H1 (cell line): Measurements from ENCODE around the gene SLC8A3. TPM values are rescaled to one million over a fixed set of nuclear protein-coding genes. Genes with fewer than 3 reads are reported as not detected.

Experiments
- CHD1 ChIP-seq: IDR thresholded peaks from 2 replicates; pipeline ENCODE4 v1.6.1; 2012; ENCODE audit warnings: low read depth, low read length, improper control_type of control experiment
- HDAC2 ChIP-seq, 2 experiments: fragments of 300-600 bp in 1 of 2; sonication (generic) in 1 of 2; IDR thresholded peaks; 2 replicates each; pipeline ENCODE4 v1.6.1; 2011 to 2012; ENCODE audit warnings: low read depth in 2 of 2, low read length in 2 of 2, mild to moderate bottlenecking in 2 of 2, moderate library complexity in 2 of 2, borderline replicate concordance in 1 of 2, inconsistent platforms in 1 of 2
- JUND ChIP-seq: IDR thresholded peaks from 2 replicates; pipeline ENCODE4 v1.6.1; 2011; ENCODE audit warnings: mild to moderate bottlenecking, improper control_type of control experiment, low read length
- KDM5A ChIP-seq: fragments of 200-600 bp; IDR thresholded peaks from 2 replicates; pipeline ENCODE4 v1.7.1; 2012; ENCODE audit warnings: mild to moderate bottlenecking, low read length, inconsistent platforms, mixed read lengths
- SIRT6 ChIP-seq: IDR thresholded peaks from one replicate; pipeline ENCODE4 v1.7.1; 2012; ENCODE audit warnings: low read length, inconsistent platforms
- SP2 ChIP-seq: IDR thresholded peaks from 2 replicates; pipeline ENCODE4 v1.6.1; 2012; ENCODE audit warnings: mild to moderate bottlenecking, low read length, inconsistent platforms
- polyA plus RNA-seq, 7 experiments: library from polyadenylated mRNA; depleted of rRNA in 3 of 7; stranded (reverse) in 5 of 7; unstranded in 2 of 7; fragments of >200 nt in 5 of 7; fragments of 200-250 nt in 2 of 7; gene quantifications; 1 replicate in 5 of 7; 2 replicates in 1 of 7; 4 replicates in 1 of 7; pipeline versions ENCODE4 v1.2.1 to v1.2.3, GENCODE V29; 2011 to 2013; ENCODE audit warnings: missing spikeins in 2 of 7, mixed read lengths in 2 of 7
- total RNA-seq: library from RNA; stranded (reverse); fragmentation: NEBNext Ultra II Directional; extraction: Animal tissue kit (Norgen Biotek cat#: 25700); gene quantifications from 2 replicates; pipeline ENCODE4 v1.2.1, GENCODE V29; 2021
- TF ChIP-seq, protein P1 (sequence below): fragments of 300-600 bp; sonication (generic); IDR thresholded peaks from 2 replicates; pipeline ENCODE4 v1.7.1; 2012; ENCODE audit warnings: low read length, moderate library complexity, mild to moderate bottlenecking, inconsistent platforms; ENCODE audit not compliant: insufficient replicate concordance

Gene SLC8A3
- total and polyA plus RNA-seq, 2 of the 8 experiments (the other 6 are each of a cell fraction or from before 2014, with no cell fraction given) = 0.38 to 1.1 TPM

GRCh38 chr14:70033561-70033960, 155.2 kb downstream of the SLC8A3 start (continued):
- TF ChIP-seq, protein P1, sequence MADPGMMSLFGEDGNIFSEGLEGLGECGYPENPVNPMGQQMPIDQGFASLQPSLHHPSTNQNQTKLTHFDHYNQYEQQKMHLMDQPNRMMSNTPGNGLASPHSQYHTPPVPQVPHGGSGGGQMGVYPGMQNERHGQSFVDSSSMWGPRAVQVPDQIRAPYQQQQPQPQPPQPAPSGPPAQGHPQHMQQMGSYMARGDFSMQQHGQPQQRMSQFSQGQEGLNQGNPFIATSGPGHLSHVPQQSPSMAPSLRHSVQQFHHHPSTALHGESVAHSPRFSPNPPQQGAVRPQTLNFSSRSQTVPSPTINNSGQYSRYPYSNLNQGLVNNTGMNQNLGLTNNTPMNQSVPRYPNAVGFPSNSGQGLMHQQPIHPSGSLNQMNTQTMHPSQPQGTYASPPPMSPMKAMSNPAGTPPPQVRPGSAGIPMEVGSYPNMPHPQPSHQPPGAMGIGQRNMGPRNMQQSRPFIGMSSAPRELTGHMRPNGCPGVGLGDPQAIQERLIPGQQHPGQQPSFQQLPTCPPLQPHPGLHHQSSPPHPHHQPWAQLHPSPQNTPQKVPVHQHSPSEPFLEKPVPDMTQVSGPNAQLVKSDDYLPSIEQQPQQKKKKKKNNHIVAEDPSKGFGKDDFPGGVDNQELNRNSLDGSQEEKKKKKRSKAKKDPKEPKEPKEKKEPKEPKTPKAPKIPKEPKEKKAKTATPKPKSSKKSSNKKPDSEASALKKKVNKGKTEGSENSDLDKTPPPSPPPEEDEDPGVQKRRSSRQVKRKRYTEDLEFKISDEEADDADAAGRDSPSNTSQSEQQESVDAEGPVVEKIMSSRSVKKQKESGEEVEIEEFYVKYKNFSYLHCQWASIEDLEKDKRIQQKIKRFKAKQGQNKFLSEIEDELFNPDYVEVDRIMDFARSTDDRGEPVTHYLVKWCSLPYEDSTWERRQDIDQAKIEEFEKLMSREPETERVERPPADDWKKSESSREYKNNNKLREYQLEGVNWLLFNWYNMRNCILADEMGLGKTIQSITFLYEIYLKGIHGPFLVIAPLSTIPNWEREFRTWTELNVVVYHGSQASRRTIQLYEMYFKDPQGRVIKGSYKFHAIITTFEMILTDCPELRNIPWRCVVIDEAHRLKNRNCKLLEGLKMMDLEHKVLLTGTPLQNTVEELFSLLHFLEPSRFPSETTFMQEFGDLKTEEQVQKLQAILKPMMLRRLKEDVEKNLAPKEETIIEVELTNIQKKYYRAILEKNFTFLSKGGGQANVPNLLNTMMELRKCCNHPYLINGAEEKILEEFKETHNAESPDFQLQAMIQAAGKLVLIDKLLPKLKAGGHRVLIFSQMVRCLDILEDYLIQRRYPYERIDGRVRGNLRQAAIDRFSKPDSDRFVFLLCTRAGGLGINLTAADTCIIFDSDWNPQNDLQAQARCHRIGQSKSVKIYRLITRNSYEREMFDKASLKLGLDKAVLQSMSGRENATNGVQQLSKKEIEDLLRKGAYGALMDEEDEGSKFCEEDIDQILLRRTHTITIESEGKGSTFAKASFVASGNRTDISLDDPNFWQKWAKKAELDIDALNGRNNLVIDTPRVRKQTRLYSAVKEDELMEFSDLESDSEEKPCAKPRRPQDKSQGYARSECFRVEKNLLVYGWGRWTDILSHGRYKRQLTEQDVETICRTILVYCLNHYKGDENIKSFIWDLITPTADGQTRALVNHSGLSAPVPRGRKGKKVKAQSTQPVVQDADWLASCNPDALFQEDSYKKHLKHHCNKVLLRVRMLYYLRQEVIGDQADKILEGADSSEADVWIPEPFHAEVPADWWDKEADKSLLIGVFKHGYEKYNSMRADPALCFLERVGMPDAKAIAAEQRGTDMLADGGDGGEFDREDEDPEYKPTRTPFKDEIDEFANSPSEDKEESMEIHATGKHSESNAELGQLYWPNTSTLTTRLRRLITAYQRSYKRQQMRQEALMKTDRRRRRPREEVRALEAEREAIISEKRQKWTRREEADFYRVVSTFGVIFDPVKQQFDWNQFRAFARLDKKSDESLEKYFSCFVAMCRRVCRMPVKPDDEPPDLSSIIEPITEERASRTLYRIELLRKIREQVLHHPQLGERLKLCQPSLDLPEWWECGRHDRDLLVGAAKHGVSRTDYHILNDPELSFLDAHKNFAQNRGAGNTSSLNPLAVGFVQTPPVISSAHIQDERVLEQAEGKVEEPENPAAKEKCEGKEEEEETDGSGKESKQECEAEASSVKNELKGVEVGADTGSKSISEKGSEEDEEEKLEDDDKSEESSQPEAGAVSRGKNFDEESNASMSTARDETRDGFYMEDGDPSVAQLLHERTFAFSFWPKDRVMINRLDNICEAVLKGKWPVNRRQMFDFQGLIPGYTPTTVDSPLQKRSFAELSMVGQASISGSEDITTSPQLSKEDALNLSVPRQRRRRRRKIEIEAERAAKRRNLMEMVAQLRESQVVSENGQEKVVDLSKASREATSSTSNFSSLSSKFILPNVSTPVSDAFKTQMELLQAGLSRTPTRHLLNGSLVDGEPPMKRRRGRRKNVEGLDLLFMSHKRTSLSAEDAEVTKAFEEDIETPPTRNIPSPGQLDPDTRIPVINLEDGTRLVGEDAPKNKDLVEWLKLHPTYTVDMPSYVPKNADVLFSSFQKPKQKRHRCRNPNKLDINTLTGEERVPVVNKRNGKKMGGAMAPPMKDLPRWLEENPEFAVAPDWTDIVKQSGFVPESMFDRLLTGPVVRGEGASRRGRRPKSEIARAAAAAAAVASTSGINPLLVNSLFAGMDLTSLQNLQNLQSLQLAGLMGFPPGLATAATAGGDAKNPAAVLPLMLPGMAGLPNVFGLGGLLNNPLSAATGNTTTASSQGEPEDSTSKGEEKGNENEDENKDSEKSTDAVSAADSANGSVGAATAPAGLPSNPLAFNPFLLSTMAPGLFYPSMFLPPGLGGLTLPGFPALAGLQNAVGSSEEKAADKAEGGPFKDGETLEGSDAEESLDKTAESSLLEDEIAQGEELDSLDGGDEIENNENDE = no peak
- TF ChIP-seq CHD1 = no peak
- TF ChIP-seq HDAC2 (IDR thresholded peaks at IDR 0.05; ENCODE audit: borderline replicate concordance in 1 of 2, low read depth in 2 of 2, low read length in 2 of 2) = no peak
- TF ChIP-seq SP2 = no peak
- no peak for TF ChIP-seq JUND
- TF ChIP-seq KDM5A = no peak
- no peak for TF ChIP-seq SIRT6
